ENCODE results near the gene TMEM106C. TPM values are rescaled to one million over a fixed set of nuclear protein-coding genes. Genes with fewer than 3 reads are reported as not detected.

Gene TMEM106C
- total RNA-seq = 24.5 and 31.3 TPM in 2 replicates

GRCh38 chr12:47963340-47964040, at the start of gene TMEM106C:
TSS of gene TMEM106C (plus strand) at chr12:47963596. CDS start at chr12:47964237, 641 bp downstream.
- POLR2A ChIA-PET = interaction anchor here (1.1 to 1.6 kb wide), 3 partner anchors 39 to 220 kb away, joined by 3 to 7 read pairs (median 5); partner anchors contain the start of genes ASB8 and CCDC184
- peak within 1 kb of the TSS; percentile 86 for H3K27ac Mint-ChIP-seq
- DNase-seq = peak; percentile 89
- peaks cover 1% of the 10 kb centered on the region for H3K9me3 Mint-ChIP-seq
- H3K27me3 Mint-ChIP-seq = peaks cover 11% of the 10 kb centered on the region
- peaks cover 18% of the 10 kb centered on the region for H3K4me1 Mint-ChIP-seq
- CTCF ChIA-PET = interaction anchor here (0.9 to 1.4 kb wide), 5 partner anchors 8 to 191 kb away, joined by 3 to 7 read pairs (median 4); partner anchors contain the start of gene VDR
- intact Hi-C loops (cut with micrococcal nuclease) = loop anchor here (1.0 to 10.0 kb wide), 12 partner anchors 27 to 889 kb away; partner anchors contain the start of genes AMIGO2, ASB8, COL2A1 and PCED1B
- peak within 1 kb of the TSS; percentile 97 for H3K4me3 Mint-ChIP-seq
- TF ChIP-seq CTCF (IDR thresholded peaks at IDR 0.05) = peak; percentile 37
- peak; percentile 96 for ATAC-seq (ENCODE audit: low read depth)
- peaks cover 25% of the 10 kb centered on the region for H3K36me3 Mint-ChIP-seq (ENCODE audit: low read depth)

GRCh38 chr12:47920913-47921312, 42.5 kb upstream of the TMEM106C start:
- H3K27me3 Mint-ChIP-seq = peaks cover 28% of the 10 kb centered on the region
- no peaks in the 10 kb centered on the region for H3K9me3 Mint-ChIP-seq
- ChIA-PET POLR2A (no interaction called here), CTCF (no interaction called here)
- H3K36me3 Mint-ChIP-seq (ENCODE audit: low read depth) = no peaks in the 10 kb centered on the region
- H3K4me3 Mint-ChIP-seq = no peak overlapping the region
- H3K4me1 Mint-ChIP-seq = no peaks in the 10 kb centered on the region
- no peak for DNase-seq
- no peak overlapping the region for H3K27ac Mint-ChIP-seq
- intact Hi-C loops (cut with micrococcal nuclease) = no loop called here
- no peak for TF ChIP-seq CTCF (IDR thresholded peaks at IDR 0.05)
- no peak for ATAC-seq (ENCODE audit: low read depth)

GRCh38 chr12:47921907-47922306, 41.5 kb upstream of the TMEM106C start:
- CTCF ChIA-PET = no interaction called here
- no peak overlapping the region for H3K4me3 Mint-ChIP-seq

GRCh38 chr12:47927346-47927745, 36.0 kb upstream of the TMEM106C start:
- intact Hi-C loops (cut with micrococcal nuclease) = no loop called here
- Mint-ChIP-seq H3K27ac (no peak overlapping the region), H3K4me1 (no peaks in the 10 kb centered on the region), H3K36me3 (ENCODE audit: low read depth) (no peaks in the 10 kb centered on the region), H3K27me3 (peaks cover 29% of the 10 kb centered on the region), H3K9me3 (no peaks in the 10 kb centered on the region), H3K4me3 (no peak overlapping the region)
- no peak for ATAC-seq (ENCODE audit: low read depth)
- POLR2A ChIA-PET = no interaction called here
- no peak for DNase-seq
- TF ChIP-seq CTCF (IDR thresholded peaks at IDR 0.05) = no peak
- CTCF ChIA-PET = no interaction called here

More at GRCh38 chr12:47921907-47922306, 41.5 kb upstream of the TMEM106C start:
- Mint-ChIP-seq H3K27ac (no peak overlapping the region), H3K9me3 (no peaks in the 10 kb centered on the region), H3K36me3 (ENCODE audit: low read depth) (no peaks in the 10 kb centered on the region), H3K4me1 (no peaks in the 10 kb centered on the region), H3K27me3 (peaks cover 28% of the 10 kb centered on the region)
- ATAC-seq (ENCODE audit: low read depth) (no peak), DNase-seq (no peak)
- intact Hi-C loops (cut with micrococcal nuclease) = no loop called here
- no peak for TF ChIP-seq CTCF (IDR thresholded peaks at IDR 0.05)
- POLR2A ChIA-PET = no interaction called here

- intact Hi-C loops (cut with micrococcal nuclease) = no loop called here
- ChIA-PET CTCF (no interaction called here), POLR2A (no interaction called here)
Observed at GRCh38 chr12:47930634-47931033, 32.8 kb upstream of the TMEM106C start.

More at GRCh38 chr12:47930634-47931033, 32.8 kb upstream of the TMEM106C start:
- Mint-ChIP-seq H3K36me3 (ENCODE audit: low read depth) (no peaks in the 10 kb centered on the region), H3K9me3 (no peaks in the 10 kb centered on the region), H3K4me1 (no peaks in the 10 kb centered on the region), H3K27ac (no peak overlapping the region), H3K4me3 (no peak overlapping the region), H3K27me3 (peaks cover 13% of the 10 kb centered on the region)
- ATAC-seq (ENCODE audit: low read depth) (no peak), DNase-seq (no peak)
- no peak for TF ChIP-seq CTCF (IDR thresholded peaks at IDR 0.05)
